Measurements from ENCODE around the gene POC1A.

DNA sequence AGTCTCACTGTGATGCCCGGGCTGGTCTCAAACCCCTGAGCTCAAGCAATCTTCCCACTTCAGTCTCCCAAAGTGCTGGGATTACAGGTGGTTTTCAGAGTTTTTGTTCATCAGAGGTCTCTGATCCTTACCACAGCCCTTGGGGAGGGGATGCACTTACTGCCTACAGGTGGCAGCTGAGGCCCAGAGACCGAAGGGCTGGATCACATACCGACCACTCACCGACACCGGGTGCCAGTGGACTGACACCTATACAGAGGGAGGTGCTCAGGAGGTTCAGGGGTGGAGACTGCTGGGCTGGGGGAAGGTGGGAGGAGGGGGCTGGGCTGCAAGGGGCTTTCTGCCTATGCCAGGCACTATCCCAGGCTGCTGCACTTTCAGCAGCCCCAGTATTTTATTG lies 117.4 kb downstream of the POC1A start:
- TF ChIP-seq POLR2A (IDR thresholded peaks at IDR 0.05; ENCODE audit: low read length): no peak
- TF ChIP-seq GATA1 (IDR thresholded peaks at IDR 0.05; ENCODE audit: low read depth, low read length): no peak

All from erythroblast (primary cell).